Measurements from ENCODE around the gene SLC39A11.

DNA sequence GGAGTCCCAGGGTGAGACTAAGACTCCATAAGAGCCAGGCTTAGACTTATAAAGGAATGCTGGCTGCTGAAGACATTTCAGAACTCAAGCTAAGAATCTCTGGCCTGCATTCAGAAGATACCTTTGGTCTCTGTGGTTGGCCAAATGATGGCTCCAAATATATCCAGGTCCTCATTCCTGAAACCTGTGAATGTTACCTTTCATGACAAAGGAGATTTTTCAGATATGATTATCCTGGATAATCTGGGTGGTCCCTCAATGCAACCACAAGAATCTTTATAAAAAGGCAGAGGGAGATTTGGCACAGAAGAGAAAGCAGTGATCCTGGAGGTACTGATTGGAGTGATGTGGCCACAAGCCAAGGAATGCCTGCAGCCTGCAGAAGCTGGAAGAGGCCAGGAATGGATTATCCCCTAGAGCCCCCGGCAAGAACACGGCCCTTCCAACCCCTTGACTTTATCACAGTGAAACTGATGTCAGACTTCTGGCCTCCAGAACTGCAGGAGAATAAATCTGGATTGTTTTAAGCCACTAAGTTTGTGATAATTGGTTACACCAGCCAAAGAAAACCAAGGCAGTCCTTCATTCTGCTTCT lies 253.3 kb downstream of the SLC39A11 start:
- TF ChIP-seq POLR2A (IDR thresholded peaks at IDR 0.05; ENCODE audit: low read depth, low read length) = no peak
- TF ChIP-seq POLR2AphosphoS5 (IDR thresholded peaks at IDR 0.05; ENCODE audit: low read depth, low read length) = no peak
- no peak for TF ChIP-seq TAF1 (IDR thresholded peaks at IDR 0.05; ENCODE audit: low read depth, low read length)
- no peak for TF ChIP-seq SPI1 (IDR thresholded peaks at IDR 0.05; ENCODE audit: low read depth, low read length)
- TF ChIP-seq POU2F2 (IDR thresholded peaks at IDR 0.05; ENCODE audit: low read depth, low read length) = no peak
- no peak for TF ChIP-seq PAX5 (IDR thresholded peaks at IDR 0.05; ENCODE audit: insufficient read depth, low read length, severe bottlenecking)

All from GM12891 (cell line).